Subcutaneous abdominal adipose tissue (tissue), 5 donors: Measurements from ENCODE around the gene BICRA.

ENCODE experiments used
- H3K27ac ChIP-seq: one replicate; pipeline ENCODE4 v1.7.0; 2013; ENCODE audit warnings: low read depth, mild to moderate bottlenecking, inconsistent platforms, low read length, moderate library complexity
- H3K27me3 ChIP-seq, 5 donors: one replicate each; pipeline ENCODE4 v1.7.0; 2013; ENCODE audit warnings: low read length in 5 of 5, inconsistent platforms in 1 of 5; ENCODE audit not compliant: control insufficient read depth in 5 of 5, insufficient read depth in 4 of 5
- H3K36me3 ChIP-seq, 5 donors: one replicate each; pipeline ENCODE4 v1.7.0; 2013; ENCODE audit warnings: low read length in 5 of 5; ENCODE audit not compliant: control insufficient read depth in 5 of 5, insufficient read depth in 5 of 5
- H3K4me1 ChIP-seq, 5 donors: one replicate each; pipeline ENCODE4 v1.7.0; 2013; ENCODE audit warnings: low read length in 5 of 5, mild to moderate bottlenecking in 3 of 5, moderate library complexity in 1 of 5; ENCODE audit not compliant: control insufficient read depth in 5 of 5, insufficient read depth in 5 of 5
- H3K4me3 ChIP-seq, 5 donors: one replicate each; pipeline ENCODE4 v1.7.0; 2013; ENCODE audit warnings: low read length in 5 of 5, low read depth in 1 of 5
- H3K9ac ChIP-seq, 5 donors: one replicate each; pipeline ENCODE4 v1.7.0; 2013; ENCODE audit warnings: low read length in 5 of 5, mild to moderate bottlenecking in 4 of 5, moderate library complexity in 3 of 5
- H3K9me3 ChIP-seq, 5 donors: one replicate each; pipeline ENCODE4 v1.7.0; 2013; ENCODE audit warnings: low read length in 5 of 5; ENCODE audit not compliant: control insufficient read depth in 5 of 5
- donor health status: healthy.
- donor health status: healthy.
- donor health status: healthy.
- donor health status: healthy.
- donor health status: healthy.

The BICRA gene

DNA sequence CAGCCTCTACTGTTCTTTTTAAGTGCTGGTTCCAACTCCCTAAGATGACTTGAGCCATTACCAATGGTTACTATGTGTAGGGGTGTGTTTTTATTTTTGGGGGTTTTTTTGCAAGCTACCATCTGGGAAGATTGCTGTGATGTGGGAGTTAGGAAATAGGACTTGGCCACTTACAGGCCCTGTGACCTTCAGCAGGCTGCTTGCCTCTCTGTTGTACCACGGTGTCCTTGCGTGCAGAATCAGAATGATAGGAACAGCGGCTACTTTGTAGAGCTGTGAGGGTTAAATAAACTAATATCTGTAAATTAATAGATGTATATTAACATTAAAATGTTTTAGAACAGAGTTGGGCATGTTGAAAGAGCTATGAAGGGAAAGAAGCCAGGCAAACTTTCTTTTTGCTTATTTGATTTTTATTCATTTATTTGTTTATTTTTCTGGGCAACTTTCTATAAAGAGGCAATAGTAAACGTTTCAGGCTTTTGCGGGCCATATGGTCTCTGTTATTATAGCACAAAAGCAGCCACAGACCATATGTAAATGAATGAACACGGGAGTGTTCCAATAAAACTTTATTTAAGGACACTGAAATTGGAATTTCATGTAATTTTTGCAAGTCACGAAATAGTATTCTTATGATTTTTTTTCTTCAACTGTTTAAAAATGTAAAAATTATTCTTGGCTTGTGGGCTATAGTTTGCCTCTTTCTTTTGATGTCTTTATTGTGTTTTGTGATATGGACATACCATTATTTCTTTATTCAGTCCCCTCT, 77.9 kb downstream of the BICRA start:
- Histone ChIP-seq H3K9ac (no peak overlapping the region), H3K4me1 (no peaks in the 10 kb centered on the region), H3K9me3 (peaks cover 0 to 2% (median 0%) of the 10 kb centered on the region in 5 donors), H3K36me3 (peaks cover 0 to 37% (median 21%) of the 10 kb centered on the region in 5 donors), H3K4me3 (no peak overlapping the region), H3K27ac (no peak overlapping the region), H3K27me3 (no peaks in the 10 kb centered on the region)

DNA sequence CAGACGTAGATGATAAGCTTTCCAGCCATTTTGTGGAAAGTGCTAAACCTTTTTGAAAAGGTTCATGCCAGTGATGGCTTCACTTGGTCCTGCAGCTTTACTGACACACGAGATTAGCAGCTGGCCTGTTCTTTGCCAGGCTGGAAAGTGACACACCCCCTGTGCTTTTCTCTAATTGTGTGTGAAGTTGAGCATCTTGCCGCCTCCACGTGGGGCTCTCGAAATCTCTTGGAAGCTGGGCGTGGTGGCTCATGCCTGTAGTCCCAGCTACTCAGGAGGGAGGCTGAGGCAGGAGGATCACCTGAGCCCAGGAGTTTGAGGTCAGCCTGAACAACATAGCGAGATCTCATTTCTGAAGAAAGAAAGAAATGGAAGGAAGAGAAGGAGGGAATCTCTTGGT, 79.0 kb downstream of the BICRA start:
- no peak overlapping the region for H3K4me3 ChIP-seq
- peaks cover 0 to 44% (median 25%) of the 10 kb centered on the region in 5 donors for H3K36me3 ChIP-seq
- no peak overlapping the region for H3K9ac ChIP-seq
- no peaks in the 10 kb centered on the region for H3K4me1 ChIP-seq
- H3K27ac ChIP-seq: no peak overlapping the region
- peaks cover 0 to 2% (median 0%) of the 10 kb centered on the region in 5 donors for H3K9me3 ChIP-seq
- H3K27me3 ChIP-seq: no peaks in the 10 kb centered on the region

DNA sequence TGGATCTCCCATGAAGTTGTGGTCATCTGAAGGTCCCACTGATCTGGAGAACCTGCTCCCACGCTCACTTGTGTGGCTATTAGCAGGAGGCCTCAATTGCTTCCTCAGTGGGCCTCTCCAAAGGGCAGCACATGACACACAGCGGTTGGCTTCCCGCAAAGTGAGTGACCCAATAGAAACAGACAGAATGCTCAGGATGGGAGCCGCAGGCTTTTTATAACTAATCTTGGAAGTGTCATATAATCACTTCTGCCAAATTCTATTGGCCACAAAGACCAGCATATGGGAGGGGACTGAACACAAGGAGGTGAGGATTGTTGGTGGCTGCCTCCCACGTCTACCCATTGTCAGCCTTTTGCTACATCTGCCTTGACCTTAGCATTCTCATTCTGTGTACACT, 82.2 kb downstream of the BICRA start:
- no peak overlapping the region for H3K4me3 ChIP-seq

DNA sequence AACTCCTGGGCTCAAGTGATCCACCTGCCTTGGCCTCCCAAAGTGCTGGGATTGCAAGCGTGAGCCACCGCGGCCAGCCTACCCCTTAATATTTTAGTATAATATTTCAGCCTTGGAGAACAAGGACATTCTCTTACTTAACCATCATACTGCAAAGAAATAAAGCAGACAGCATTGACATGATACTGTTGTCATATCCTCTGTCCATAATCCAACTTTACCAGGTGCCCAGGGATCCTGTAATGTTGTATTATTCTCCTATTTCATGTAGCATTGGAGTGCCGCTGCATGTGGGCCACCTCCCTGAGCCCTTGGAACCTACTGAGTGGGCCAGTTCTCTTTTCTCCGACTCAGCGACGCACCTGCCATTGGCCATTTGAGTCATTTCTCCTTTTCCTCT, 82.8 kb downstream of the BICRA start:
- Histone ChIP-seq H3K4me3 (no peak overlapping the region), H3K36me3 (peaks cover 0 to 43% (median 31%) of the 10 kb centered on the region in 5 donors)

More for the DNA sequence above, 82.2 kb downstream of the BICRA start:
- peaks cover 0 to 40% (median 27%) of the 10 kb centered on the region in 5 donors for H3K36me3 ChIP-seq
- no peaks in the 10 kb centered on the region for H3K27me3 ChIP-seq
- no peak overlapping the region for H3K9ac ChIP-seq
- H3K4me1 ChIP-seq: no peaks in the 10 kb centered on the region
- peaks cover 0 to 2% (median 0%) of the 10 kb centered on the region in 5 donors for H3K9me3 ChIP-seq
- no peak overlapping the region for H3K27ac ChIP-seq

DNA sequence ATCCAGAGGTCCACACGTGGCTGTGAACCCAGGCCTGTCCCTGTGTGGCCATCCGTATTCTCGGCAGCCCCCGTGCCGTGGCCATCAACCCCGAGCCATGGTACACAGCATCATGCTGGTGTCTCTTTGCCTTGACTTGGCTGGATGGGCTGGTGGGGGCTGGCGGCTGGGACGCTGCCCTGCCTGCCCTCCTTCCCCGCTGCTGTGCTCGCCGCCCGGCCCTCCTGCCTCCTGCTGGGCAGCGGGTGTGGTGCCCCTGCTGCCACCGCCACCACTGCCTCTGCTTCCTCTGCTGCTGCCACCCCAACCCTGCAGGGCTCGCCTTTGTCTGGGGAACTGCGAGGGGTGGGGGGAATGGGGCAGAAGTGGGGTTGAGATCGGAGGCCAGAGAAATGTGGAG, 84.6 kb downstream of the BICRA start:
- Histone ChIP-seq H3K9me3 (peaks cover 0 to 2% (median 0%) of the 10 kb centered on the region in 5 donors), H3K27me3 (no peaks in the 10 kb centered on the region), H3K4me1 (peaks cover 0 to 4% (median 0%) of the 10 kb centered on the region in 5 donors), H3K36me3 (peaks cover 0 to 49% (median 32%) of the 10 kb centered on the region in 5 donors), H3K27ac (no peak overlapping the region), H3K9ac (no peak overlapping the region), H3K4me3 (no peak overlapping the region)

More for the DNA sequence above, 82.8 kb downstream of the BICRA start:
- H3K9ac ChIP-seq: no peak overlapping the region
- no peaks in the 10 kb centered on the region for H3K27me3 ChIP-seq
- H3K9me3 ChIP-seq: peaks cover 0 to 2% (median 0%) of the 10 kb centered on the region in 5 donors
- no peaks in the 10 kb centered on the region for H3K4me1 ChIP-seq
- no peak overlapping the region for H3K27ac ChIP-seq

DNA sequence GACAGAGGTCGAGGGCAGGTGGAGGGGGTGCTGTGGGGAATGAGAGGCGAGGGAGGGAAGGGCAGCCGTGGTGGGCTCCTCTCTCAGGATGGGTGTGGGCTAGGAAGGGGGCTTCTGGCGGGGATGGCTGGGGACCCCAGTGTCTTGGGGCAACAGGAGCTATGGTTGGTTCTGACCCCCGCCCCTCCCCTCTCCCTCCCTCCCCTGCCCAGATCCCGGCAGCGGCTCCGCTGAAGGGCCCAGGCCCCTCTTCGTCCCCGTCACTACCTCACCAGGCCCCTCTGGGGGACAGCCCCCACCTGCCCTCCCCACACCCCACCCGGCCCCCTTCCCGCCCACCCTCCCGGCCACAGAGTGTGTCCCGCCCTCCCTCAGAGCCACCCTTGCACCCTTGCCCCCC, 85.0 kb downstream of the BICRA start:
- H3K9ac ChIP-seq: no peak overlapping the region
- H3K27ac ChIP-seq: no peak overlapping the region
- peaks cover 0 to 53% (median 36%) of the 10 kb centered on the region in 5 donors for H3K36me3 ChIP-seq
- H3K4me1 ChIP-seq: peaks cover 0 to 4% (median 0%) of the 10 kb centered on the region in 5 donors
- H3K27me3 ChIP-seq: no peaks in the 10 kb centered on the region
- H3K9me3 ChIP-seq: peaks cover 0 to 2% (median 0%) of the 10 kb centered on the region in 5 donors
- H3K4me3 ChIP-seq: no peak overlapping the region

DNA sequence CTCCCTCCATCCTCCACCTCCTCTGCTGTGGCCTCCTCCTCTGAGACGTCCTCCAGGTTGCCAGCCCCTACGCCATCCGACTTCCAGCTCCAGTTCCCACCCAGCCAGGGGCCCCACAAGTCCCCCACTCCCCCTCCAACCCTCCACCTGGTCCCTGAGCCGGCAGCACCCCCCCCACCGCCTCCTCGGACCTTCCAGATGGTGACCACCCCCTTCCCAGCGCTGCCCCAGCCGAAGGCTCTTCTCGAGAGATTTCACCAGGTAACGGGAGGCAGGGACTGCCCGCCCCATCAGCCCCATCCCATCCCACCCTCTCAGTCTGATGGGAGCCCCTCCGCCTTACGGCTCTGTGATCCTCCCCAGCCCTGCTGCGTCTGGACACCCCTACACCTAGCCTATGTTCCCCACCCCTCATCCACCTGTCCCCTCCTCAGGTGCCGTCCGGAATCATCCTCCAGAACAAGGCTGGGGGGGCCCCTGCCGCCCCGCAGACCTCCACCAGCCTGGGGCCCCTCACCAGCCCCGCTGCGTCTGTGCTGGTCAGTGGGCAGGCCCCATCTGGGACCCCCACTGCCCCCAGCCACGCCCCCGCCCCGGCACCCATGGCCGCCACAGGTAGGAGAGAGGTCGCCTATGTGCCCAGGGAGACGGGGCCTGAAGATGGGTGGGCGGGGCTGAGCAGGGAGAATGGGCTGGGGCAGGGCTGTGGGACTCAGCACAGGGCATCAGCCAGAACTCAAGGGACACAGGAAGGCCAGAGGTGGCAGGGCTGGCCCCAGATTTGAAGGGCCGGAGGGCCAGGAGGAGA, 85.7 kb downstream of the BICRA start:
- no peak overlapping the region for H3K4me3 ChIP-seq
- H3K36me3 ChIP-seq: peaks cover 0 to 59% (median 44%) of the 10 kb centered on the region in 5 donors

DNA sequence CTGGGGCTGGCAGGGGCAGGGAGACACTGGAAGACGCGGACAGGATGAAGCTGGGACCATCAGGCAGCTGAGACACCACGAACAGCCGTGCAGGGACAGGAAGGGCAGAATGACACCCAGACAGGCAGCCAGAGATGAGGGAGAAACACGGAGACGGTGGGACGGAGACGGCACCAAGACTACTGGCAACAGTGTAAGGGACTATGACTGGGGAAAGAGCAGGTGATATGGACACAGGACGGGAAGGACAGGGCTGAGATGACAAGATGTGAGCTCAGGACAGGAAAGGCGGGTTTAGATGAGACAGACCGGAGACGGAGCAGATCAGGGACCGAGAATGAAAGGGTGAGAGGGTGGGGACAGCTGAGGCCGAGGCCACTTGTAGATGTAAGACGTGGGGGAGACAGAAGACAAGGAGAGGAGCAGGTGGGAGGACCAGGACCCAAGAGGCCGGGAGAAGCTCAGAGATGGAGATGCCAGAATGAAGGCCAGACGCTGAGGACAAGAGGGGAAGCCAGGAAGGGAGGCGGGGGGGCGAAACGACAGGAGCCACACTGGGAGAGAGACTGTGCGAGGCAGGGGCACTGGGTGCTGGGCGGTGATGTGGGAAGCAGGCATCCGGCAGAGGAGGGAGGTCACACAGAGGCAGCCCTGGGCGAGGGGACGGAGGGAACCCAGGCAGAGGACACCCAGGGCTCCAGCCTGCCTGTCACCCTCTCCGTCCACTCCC, 86.8 kb downstream of the BICRA start:
- Histone ChIP-seq H3K4me3 (no peak overlapping the region), H3K27ac (no peak overlapping the region), H3K9ac (no peak overlapping the region), H3K36me3 (peaks cover 0 to 65% (median 48%) of the 10 kb centered on the region in 5 donors), H3K9me3 (peaks cover 0 to 2% (median 0%) of the 10 kb centered on the region in 5 donors), H3K4me1 (peaks cover 0 to 4% (median 0%) of the 10 kb centered on the region in 5 donors), H3K27me3 (no peaks in the 10 kb centered on the region)

More for the DNA sequence above, 85.7 kb downstream of the BICRA start:
- Histone ChIP-seq H3K27me3 (no peaks in the 10 kb centered on the region), H3K9ac (no peak overlapping the region), H3K27ac (no peak overlapping the region), H3K9me3 (peaks cover 0 to 2% (median 0%) of the 10 kb centered on the region in 5 donors), H3K4me1 (peaks cover 0 to 4% (median 0%) of the 10 kb centered on the region in 5 donors)

DNA sequence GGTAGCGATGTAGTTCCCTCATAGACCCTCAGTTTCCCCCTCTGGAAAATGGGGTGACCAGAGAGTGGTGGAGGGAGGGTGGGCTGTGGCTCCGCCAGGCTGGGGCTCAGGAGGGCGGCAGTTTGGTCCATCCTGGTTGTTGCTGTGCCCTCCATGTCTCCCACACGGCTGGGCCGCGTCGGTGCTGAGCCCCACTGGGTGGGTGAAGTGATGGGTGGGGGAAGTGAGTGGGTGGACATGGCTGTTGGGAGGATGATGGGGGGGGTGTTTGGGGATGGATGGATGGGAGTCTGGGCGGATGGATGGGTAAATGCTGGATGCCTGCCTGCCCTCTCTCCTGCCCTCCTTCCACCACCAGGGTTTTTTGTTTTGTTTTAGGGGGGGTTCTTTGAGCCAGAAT, 87.7 kb downstream of the BICRA start:
- H3K36me3 ChIP-seq: peaks cover 0 to 68% (median 48%) of the 10 kb centered on the region in 5 donors
- no peaks in the 10 kb centered on the region for H3K27me3 ChIP-seq
- no peak overlapping the region for H3K9ac ChIP-seq
- H3K9me3 ChIP-seq: no peaks in the 10 kb centered on the region
- no peak overlapping the region for H3K27ac ChIP-seq
- peaks cover 0 to 4% (median 0%) of the 10 kb centered on the region in 5 donors for H3K4me1 ChIP-seq
- H3K4me3 ChIP-seq: no peak overlapping the region
